ENCODE results near the gene PAM.

Gene PAM

GRCh38 chr5:102782217-102782872 lies 27.2 kb downstream of the PAM start:
- DNase-seq, result no peak

GRCh38 chr5:102787134-102787533 lies 32.0 kb downstream of the PAM start:
- no peak for DNase-seq

GRCh38 chr5:102788788-102789187 lies 33.7 kb downstream of the PAM start:
- DNase-seq, result no peak

- no peak for DNase-seq
Observed at GRCh38 chr5:102789469-102789868, 34.4 kb downstream of the PAM start.

- no peak for DNase-seq
Observed at GRCh38 chr5:102790748-102791147, 35.6 kb downstream of the PAM start.

DNA sequence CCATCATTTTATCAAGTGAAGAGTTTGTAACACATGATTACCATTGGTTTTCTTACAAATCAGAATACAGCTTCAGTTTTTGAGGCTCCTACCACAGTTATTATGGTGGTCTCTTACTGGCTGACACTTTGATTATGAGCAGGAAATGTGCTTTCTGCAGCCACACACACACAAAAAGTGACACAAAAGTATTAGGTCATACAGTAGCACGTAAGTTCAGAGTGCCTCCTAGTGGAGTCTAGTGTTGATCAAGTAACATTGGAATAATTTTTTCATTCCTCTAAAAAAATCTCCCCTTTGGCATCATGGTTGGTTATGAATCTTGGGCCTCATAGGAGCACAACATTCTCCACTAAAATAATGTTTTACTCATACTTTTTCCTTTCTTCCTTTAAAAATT lies 37.6 kb downstream of the PAM start:
- DNase-seq, result no peak

GRCh38 chr5:102794047-102794446 lies 38.9 kb downstream of the PAM start:
- no peak for DNase-seq

GRCh38 chr5:102794677-102795331 lies 39.7 kb downstream of the PAM start:
- DNase-seq, result no peak

DNA sequence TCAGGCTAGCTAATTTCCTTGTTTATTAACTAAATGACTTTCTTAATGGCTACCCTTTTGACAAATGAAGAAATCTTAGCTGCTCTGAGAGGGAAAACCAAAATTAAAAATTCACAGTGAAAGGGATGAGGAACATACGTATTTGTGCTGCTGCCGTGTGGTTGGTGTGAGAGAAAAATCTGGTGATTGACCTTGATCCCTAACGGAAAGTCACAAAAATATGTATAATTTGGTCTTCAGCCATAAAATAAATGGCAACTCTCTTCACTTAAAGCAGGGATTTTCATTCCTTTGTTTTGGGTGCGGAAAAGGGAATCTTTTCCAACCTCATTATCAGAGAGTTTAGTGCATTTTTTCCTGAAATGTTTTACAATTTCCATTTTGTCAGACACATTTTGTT lies 40.4 kb downstream of the PAM start:
- DNase-seq, result no peak

- no peak for DNase-seq
Observed at GRCh38 chr5:102796009-102796408, 40.9 kb downstream of the PAM start.

GRCh38 chr5:102796498-102796897 lies 41.4 kb downstream of the PAM start:
- no peak for DNase-seq

DNA sequence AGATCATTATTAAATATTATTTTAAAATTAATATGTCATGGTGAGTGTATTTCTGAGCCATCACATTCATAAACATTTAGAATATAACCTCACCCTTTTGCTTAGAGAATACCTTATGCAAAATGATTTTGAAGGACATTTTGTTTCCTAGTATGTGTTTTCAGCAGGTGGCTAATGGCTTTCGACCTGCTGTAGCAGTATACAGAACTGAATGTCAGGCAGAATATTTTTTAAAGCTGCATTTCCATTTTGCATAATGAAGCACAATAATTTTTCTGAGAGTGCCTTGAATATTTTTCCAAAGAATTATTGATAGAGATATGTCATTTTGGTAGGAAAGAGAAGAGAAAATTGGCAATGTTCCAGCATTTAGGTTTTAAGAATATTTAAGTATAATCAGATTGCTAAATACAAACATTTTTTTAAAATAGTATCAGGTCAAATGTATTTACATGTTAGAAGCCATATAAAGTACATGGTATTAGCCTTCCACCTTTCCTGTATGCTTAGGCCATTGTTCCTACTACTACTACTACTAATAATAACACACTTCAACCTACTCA lies 42.3 kb downstream of the PAM start:
- no peak for DNase-seq

DNA sequence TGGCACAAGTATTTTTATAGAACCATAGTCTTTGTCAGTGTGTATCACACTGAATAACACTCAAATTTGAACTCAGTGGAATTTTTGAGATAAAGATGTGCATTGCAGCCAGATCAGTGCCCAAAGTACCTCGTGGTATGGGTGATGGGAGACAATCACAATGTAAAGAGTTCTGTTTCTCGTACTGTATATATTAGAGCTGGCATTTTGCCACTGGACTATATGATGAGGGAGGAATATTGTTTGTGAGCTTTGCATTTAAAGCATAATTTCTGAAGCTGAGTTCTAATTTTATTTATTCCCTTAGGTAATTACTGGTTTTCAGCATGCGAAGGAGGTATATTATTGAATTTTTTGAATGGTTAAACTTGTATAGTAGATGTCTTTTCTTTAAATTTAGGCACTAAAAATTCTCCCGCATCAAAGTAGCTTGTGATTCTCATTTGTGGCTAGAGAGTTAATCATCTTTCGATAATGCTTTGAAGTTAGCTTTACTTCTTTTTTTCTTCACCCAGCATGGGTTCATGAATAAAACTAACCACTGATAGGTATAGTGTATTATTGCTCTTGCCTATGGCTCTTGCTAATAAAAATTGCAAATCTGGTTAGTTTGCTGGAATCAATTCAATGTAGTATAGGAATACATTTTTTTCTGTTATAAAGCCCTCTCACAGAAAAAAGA lies 43.1 kb downstream of the PAM start:
- DNase-seq, result no peak

DNA sequence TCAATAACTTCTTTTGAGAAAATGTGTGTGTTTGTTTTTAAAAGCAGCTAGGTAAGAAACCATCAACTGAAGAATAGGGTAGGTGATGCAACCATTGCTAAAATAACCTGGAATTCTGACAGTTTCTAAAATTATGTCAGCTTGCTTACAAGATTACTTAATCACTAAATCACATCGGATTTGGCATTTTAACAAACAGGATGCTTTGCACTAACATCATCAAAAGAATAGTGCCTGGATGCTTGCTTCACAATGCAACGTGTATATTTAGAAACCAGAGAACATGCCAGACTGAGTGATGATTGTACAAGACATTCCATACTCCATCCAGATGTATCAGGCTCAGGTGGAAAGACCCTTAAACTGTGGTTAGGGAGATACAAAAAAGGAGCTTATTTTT lies 43.9 kb downstream of the PAM start:
- no peak for DNase-seq

DNA sequence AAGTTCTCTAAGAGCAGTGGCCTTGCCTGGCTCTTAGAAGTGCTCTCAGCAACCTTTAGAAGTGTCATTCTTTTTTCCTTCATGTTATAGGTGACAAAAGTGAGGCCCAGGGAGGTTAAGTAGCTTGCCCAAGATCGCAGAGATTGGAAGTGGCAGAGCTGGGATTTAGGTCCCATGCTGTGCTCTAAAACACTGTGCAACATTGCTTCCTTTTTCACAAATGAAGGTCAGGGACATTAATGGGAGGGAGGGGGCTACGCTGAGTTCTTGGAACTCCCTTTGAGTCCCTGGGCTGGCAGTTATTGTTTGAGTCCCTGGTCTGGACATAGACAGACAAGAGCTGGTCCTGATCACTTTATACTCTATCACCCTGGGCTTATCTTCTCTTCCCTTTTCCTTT lies 45.3 kb downstream of the PAM start:
- DNase-seq, result no peak

GRCh38 chr5:102801371-102801770 lies 46.3 kb downstream of the PAM start:
- DNase-seq, result no peak

DNA sequence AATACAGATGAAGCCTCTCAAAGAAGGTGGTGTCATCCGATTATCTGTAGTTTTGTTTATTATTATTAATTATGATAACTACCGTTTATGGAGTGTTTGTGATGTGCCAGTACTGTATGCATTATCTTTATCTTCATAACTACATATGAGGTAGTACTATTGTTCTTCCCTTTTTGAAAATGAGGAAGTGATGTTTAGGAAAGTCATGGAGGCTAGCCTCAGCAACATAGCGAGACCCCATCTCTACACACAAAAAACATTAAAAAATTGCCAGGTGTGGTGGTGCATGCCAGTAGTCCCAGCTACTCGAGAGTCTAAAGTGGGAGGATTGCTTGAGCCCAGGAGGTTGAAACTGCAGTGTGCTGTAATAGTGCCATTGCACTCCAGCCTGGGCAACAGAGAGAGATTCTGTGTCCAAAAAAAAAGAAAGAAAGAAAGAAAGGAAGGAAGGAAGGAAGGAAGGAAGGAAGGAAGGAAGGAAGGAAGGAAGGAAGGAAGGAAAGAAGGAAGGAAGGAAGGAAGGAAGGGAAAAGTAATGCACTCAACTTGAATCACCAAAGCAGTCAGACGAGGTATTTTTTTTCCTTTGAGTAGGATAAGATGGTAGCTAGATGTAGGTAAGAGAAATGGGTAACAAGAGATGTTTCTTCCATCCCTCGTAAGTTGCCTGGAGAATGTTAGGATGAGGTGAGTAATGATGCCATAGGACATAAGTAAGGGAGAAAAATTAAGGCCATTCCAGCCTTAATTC lies 47.8 kb downstream of the PAM start:
- DNase-seq, result no peak

DNA sequence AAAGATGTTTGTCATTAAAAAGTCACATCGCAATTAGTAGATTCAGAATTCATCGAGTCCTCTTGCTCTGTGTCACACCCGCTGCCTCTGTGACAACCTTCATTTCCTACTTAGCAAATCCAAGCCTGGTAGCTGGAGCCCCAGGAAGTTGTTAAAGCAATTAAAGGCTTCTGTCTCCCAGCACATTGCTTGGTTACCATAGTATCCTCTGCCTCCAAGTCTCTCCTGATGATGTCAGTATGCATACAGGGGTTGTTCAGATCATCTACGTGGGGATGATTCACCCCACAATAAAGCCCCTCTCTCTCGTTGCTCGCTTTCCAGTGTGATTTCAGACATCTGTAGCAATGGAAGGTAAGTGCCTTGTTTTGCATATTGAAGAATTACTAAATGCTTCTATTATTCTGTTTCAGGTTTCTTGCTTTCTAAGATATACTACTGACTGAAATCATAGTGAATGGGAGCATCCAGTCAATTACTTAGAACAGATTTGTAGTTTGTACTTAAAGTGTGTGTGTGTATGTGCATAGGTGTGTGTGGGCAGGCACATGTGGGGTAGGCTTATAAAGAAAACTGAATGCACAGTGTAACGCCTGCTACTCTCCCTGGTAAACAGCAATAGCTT lies 52.9 kb downstream of the PAM start:
- DNase-seq, result no peak

GRCh38 chr5:102809033-102809432 lies 53.9 kb downstream of the PAM start:
- no peak for DNase-seq

DNA sequence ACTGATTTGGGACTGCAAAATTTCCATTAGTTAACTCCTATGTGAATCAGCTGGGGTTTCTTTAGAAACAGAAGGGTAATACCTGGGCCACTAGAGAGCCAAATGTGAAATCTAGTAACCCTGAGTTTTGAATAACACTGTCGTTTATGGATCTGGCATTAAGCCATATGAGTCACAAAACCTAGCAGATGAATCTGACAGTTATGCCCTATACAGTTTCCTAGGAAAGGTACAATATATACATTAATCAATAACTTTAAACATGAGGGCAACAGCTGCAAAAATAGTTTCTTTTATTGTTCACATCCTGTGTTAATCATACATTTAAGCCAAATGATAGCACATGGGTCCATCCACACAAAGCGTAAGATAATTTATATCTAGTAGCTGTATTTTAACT lies 56.9 kb downstream of the PAM start:
- DNase-seq, result no peak

- no peak for DNase-seq
Observed at GRCh38 chr5:102813740-102814139, 58.6 kb downstream of the PAM start.

DNA sequence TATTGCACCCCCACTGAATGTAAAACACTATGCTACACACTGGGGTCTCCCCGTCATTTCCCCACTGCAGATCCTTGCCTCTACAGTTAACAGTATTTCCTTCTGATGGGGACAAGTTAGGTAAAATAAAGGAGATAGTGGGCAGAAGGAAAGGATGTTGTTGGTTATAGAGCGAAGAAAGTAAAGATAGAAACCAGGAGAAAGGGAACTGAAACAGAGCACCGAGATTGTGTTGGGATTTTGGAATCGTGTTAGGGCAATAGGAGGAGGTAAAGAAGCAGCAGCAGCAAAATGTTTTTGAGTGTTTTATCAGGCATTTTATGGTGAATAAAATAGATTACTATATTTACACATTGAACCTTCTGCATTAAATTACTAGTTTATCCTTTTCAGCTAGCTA lies 60.0 kb downstream of the PAM start:
- no peak for DNase-seq

All from right hindlimb (tissue), 1 donor.